Left lung (tissue), 10 donors: Measurements from ENCODE around the gene ARL5C. TPM values are rescaled to one million over a fixed set of nuclear protein-coding genes. Genes with fewer than 3 reads are reported as not detected.

Experiments used
- ATAC-seq: fragments of 200-7000 bp; cut with Tn5 transposase; one replicate; pipeline ENCODE4 v1.9.1; 2020; ENCODE audit warnings: moderate library complexity
- DNase-seq, 4 donors: peaks; one replicate each; pipeline ENCODE4 v3.0.0-alpha.2; 2013 to 2020
- H3K27ac ChIP-seq, 2 donors: fragments of 200-600 bp; sonication (generic) in 1 of 2; one replicate each; pipeline versions ENCODE4 v1.5.0 to v1.8.0; 2020 to 2021
- H3K27me3 ChIP-seq, 2 donors: fragments of 200-600 bp; sonication (generic) in 1 of 2; one replicate each; pipeline versions ENCODE4 v1.5.0 to v1.8.0; 2020 to 2021
- H3K36me3 ChIP-seq, 2 donors: fragments of 200-600 bp; sonication (generic) in 1 of 2; one replicate each; pipeline versions ENCODE4 v1.5.0 to v1.8.0; 2020 to 2021
- H3K4me1 ChIP-seq, 2 donors: fragments of 200-600 bp; one replicate each; pipeline ENCODE4 v1.8.0; 2021
- H3K4me3 ChIP-seq, 2 donors: fragments of 200-600 bp; sonication (generic) in 1 of 2; one replicate each; pipeline versions ENCODE4 v1.5.0 to v1.8.0; 2020 to 2021; ENCODE audit warnings: mild to moderate bottlenecking in 1 of 2
- H3K9me3 ChIP-seq, 2 donors: fragments of 200-600 bp; sonication (generic) in 1 of 2; one replicate each; pipeline versions ENCODE4 v1.5.0 to v1.8.0; 2020 to 2021
- CTCF ChIP-seq, 2 donors: fragments of 200-600 bp; sonication (generic) in 1 of 2; IDR thresholded peaks; one replicate each; pipeline versions ENCODE4 v1.5.0 to v1.8.0; 2021; ENCODE audit warnings: antibody characterized with exemption in 2 of 2
- intact Hi-C, 2 donors: fragments of 100-400 bp; cut with DNase I; formaldehyde crosslinking; loops; one replicate each; pipeline versions ENCODE4 v1.11.2 to v1.14.2; 2022
- polyA plus RNA-seq, 6 donors: library from polyadenylated mRNA; unstranded; fragments of 120-200 nt; gene quantifications; one replicate each; pipeline ENCODE4 v1.2.1, GENCODE V29; 2013; ENCODE audit not compliant: insufficient read length in 6 of 6
- total RNA-seq, 2 donors: library from RNA; stranded (reverse); fragmentation: NEBNext Ultra II Directional; extraction: Animal tissue kit (Norgen Biotek cat#: 25700); gene quantifications; one replicate each; pipeline ENCODE4 v1.2.1, GENCODE V29; 2021
- donor health status: DM: no; HTN: yes; CAD: no.
- donor health status: DM: no; HTN: no; CAD: no.

The ARL5C gene
- total and polyA plus RNA-seq, 8 donors: 0.34 to 0.69 (median 0.46) TPM; not detected in 4

GRCh38 chr17:39194985-39195524 lies 29.1 kb upstream of the ARL5C start:
- peak; percentile 8 for ATAC-seq
- intact Hi-C loops: no loop called here

GRCh38 chr17:39194089-39194984 lies 28.4 kb upstream of the ARL5C start:
- H3K27ac ChIP-seq: peak overlapping the region in 1 of 2 donors; percentile 73
- TF ChIP-seq CTCF (IDR thresholded peaks at IDR 0.05): peak in 1 of 2 donors; percentile 21
- peaks cover 0 to 48% of the 10 kb centered on the region in 2 donors for H3K36me3 ChIP-seq
- peaks cover 13 to 50% of the 10 kb centered on the region in 2 donors for H3K4me1 ChIP-seq
- DNase-seq (peak in 2 of 4 donors; percentile 55 to 64), ATAC-seq (peak; percentile 30)
- intact Hi-C loops: no loop called here
- peak overlapping the region in 1 of 2 donors; percentile 58 for H3K4me3 ChIP-seq
- peaks cover 0 to 23% of the 10 kb centered on the region in 2 donors for H3K27me3 ChIP-seq
- no peaks in the 10 kb centered on the region for H3K9me3 ChIP-seq

More at GRCh38 chr17:39194985-39195524, 29.1 kb upstream of the ARL5C start:
- Histone ChIP-seq H3K9me3 (no peaks in the 10 kb centered on the region), H3K27ac (peak overlapping the region; percentile 43 to 73), H3K36me3 (peaks cover 0 to 41% of the 10 kb centered on the region in 2 donors), H3K4me1 (peaks cover 13 to 54% of the 10 kb centered on the region in 2 donors), H3K27me3 (peaks cover 0 to 23% of the 10 kb centered on the region in 2 donors), H3K4me3 (peak overlapping the region in 1 of 2 donors; percentile 58)
- TF ChIP-seq CTCF (IDR thresholded peaks at IDR 0.05): no peak
- no peak for DNase-seq

GRCh38 chr17:39193346-39193745 lies 27.4 kb upstream of the ARL5C start:
- intact Hi-C loops: no loop called here
- no peak for DNase-seq
- no peak for ATAC-seq
- no peak overlapping the region for H3K4me3 ChIP-seq
- H3K4me1 ChIP-seq: peaks cover 13 to 40% of the 10 kb centered on the region in 2 donors
- peaks cover 0 to 23% of the 10 kb centered on the region in 2 donors for H3K27me3 ChIP-seq
- H3K27ac ChIP-seq: no peak overlapping the region
- no peak for TF ChIP-seq CTCF (IDR thresholded peaks at IDR 0.05)
- no peaks in the 10 kb centered on the region for H3K9me3 ChIP-seq
- peaks cover 0 to 58% of the 10 kb centered on the region in 2 donors for H3K36me3 ChIP-seq

- DNase-seq (no peak), ATAC-seq (no peak)
- intact Hi-C loops: no loop called here
- H3K36me3 ChIP-seq: peaks cover 0 to 63% of the 10 kb centered on the region in 2 donors
- H3K4me3 ChIP-seq: no peak overlapping the region
- H3K9me3 ChIP-seq: no peaks in the 10 kb centered on the region
- peaks cover 13 to 36% of the 10 kb centered on the region in 2 donors for H3K4me1 ChIP-seq
- no peak for TF ChIP-seq CTCF (IDR thresholded peaks at IDR 0.05)
- peaks cover 0 to 19% of the 10 kb centered on the region in 2 donors for H3K27me3 ChIP-seq
- no peak overlapping the region for H3K27ac ChIP-seq
Measured at GRCh38 chr17:39192901-39193300, 26.9 kb upstream of the ARL5C start.
